Astrocyte (in vitro differentiated cells and primary cell): ENCODE results near the gene ATP2C2. TPM values are rescaled to one million over a fixed set of nuclear protein-coding genes. Genes with fewer than 3 reads are reported as not detected.
A peak's percentile ranks its signal among the peaks of the same experiment; 100 is the strongest.

ENCODE experiments used
- DNase-seq: peaks from one replicate; pipeline ENCODE4 v3.0.0-alpha.2; 2010; ENCODE audit warnings: low read depth
- FAIRE-seq: peaks from 2 replicates; lab custom pipeline; 2011; peaks lifted over from hg19 to GRCh38; lab: Jason Lieb, UNC
- H2AFZ ChIP-seq: 2 replicates; pipeline ENCODE4 v1.6.0; 2012; ENCODE audit warnings: low read depth, low read length, inconsistent platforms
- H3K27ac ChIP-seq: 2 replicates; pipeline ENCODE4 v1.5.1; 2011; ENCODE audit warnings: low read depth, low read length, inconsistent platforms
- H3K27me3 ChIP-seq: 2 replicates; pipeline ENCODE4 v1.6.0; 2011; ENCODE audit warnings: low read length, inconsistent platforms; ENCODE audit not compliant: insufficient read depth
- H3K36me3 ChIP-seq: 2 replicates; pipeline ENCODE4 v1.5.1; 2011; ENCODE audit warnings: low read length, inconsistent platforms; ENCODE audit not compliant: insufficient read depth
- H3K4me1 ChIP-seq: 2 replicates; pipeline ENCODE4 v1.5.1; 2011; ENCODE audit warnings: low read length, inconsistent platforms; ENCODE audit not compliant: insufficient read depth
- H3K4me2 ChIP-seq: 2 replicates; pipeline ENCODE4 v1.6.0; 2012; ENCODE audit warnings: low read length, inconsistent platforms
- H3K4me3 ChIP-seq: 2 replicates; pipeline ENCODE4 v1.5.1; 2011; ENCODE audit warnings: low read depth, mild to moderate bottlenecking, low read length, inconsistent platforms; ENCODE audit not compliant: insufficient read depth
- H3K79me2 ChIP-seq: 2 replicates; pipeline ENCODE4 v1.6.0; 2012; ENCODE audit warnings: mild to moderate bottlenecking, low read length, inconsistent platforms; ENCODE audit not compliant: insufficient read depth
- H3K9ac ChIP-seq: 2 replicates; pipeline ENCODE4 v1.6.0; 2012; ENCODE audit warnings: mild to moderate bottlenecking, low read length, inconsistent platforms
- H3K9me3 ChIP-seq: 2 replicates; pipeline ENCODE4 v1.5.1; 2012; ENCODE audit warnings: low read depth, mild to moderate bottlenecking, low read length, inconsistent platforms; ENCODE audit not compliant: insufficient read depth
- H4K20me1 ChIP-seq: 2 replicates; pipeline ENCODE4 v1.6.0; 2012; ENCODE audit warnings: low read length, inconsistent platforms; ENCODE audit not compliant: insufficient read depth
- H3K27ac Mint-ChIP-seq: one replicate; pipeline ENCODE4 v1.8.0; 2021; ENCODE audit warnings: mild to moderate bottlenecking, mixed read lengths; ENCODE audit not compliant: unreplicated experiment
- H3K27me3 Mint-ChIP-seq: one replicate; pipeline ENCODE4 v1.8.0; 2021; ENCODE audit warnings: low read depth, mixed read lengths; ENCODE audit not compliant: unreplicated experiment
- H3K36me3 Mint-ChIP-seq: one replicate; pipeline ENCODE4 v1.8.0; 2021; ENCODE audit warnings: low read depth, mixed read lengths; ENCODE audit not compliant: unreplicated experiment
- H3K4me1 Mint-ChIP-seq: one replicate; pipeline ENCODE4 v1.8.0; 2021; ENCODE audit warnings: low read depth, mixed read lengths; ENCODE audit not compliant: unreplicated experiment
- H3K4me3 Mint-ChIP-seq: one replicate; pipeline ENCODE4 v1.8.0; 2021; ENCODE audit warnings: mild to moderate bottlenecking, moderate library complexity, mixed read lengths; ENCODE audit not compliant: unreplicated experiment
- H3K9me3 Mint-ChIP-seq: one replicate; pipeline ENCODE4 v1.8.0; 2021; ENCODE audit warnings: mild to moderate bottlenecking, mixed read lengths; ENCODE audit not compliant: unreplicated experiment
- CTCF ChIP-seq: IDR thresholded peaks from 2 replicates; pipeline ENCODE4 v1.5.1; 2011; ENCODE audit warnings: low read depth, mild to moderate bottlenecking, inconsistent platforms, low read length, moderate library complexity; ENCODE audit not compliant: insufficient read depth
- EZH2 ChIP-seq: IDR thresholded peaks from 2 replicates; pipeline ENCODE4 v1.6.1; 2012; ENCODE audit warnings: mild to moderate bottlenecking, low read length, inconsistent platforms; ENCODE audit not compliant: insufficient read depth
- total RNA-seq: library from RNA; stranded (reverse); gene quantifications from 2 replicates; pipeline ENCODE4 v1.2.1, GENCODE V29; 2021

Gene ATP2C2
- total RNA-seq, 1 donor from 2014 or later: 0.41 TPM

GRCh38 chr16:84370723-84371552 lies 2.6 kb downstream of the ATP2C2 start:
- no peak for TF ChIP-seq EZH2
- no peak for TF ChIP-seq CTCF
- FAIRE-seq (no peak), DNase-seq (no peak)
- no peak overlapping the region for H3K27ac Mint-ChIP-seq
- Histone ChIP-seq H3K36me3 (no peaks in the 10 kb centered on the region), H4K20me1 (no peaks in the 10 kb centered on the region), H3K27me3 (peaks cover 69% of the 10 kb centered on the region), H3K9ac (no peak overlapping the region), H3K9me3 (no peaks in the 10 kb centered on the region), H3K4me3 (no peak overlapping the region), H3K27ac (no peak overlapping the region), H3K4me2 (no peak overlapping the region), H3K4me1 (no peaks in the 10 kb centered on the region), H2AFZ (no peak overlapping the region), H3K79me2 (no peaks in the 10 kb centered on the region)
- no peaks in the 10 kb centered on the region for H3K4me1 Mint-ChIP-seq
- peaks cover 2% of the 10 kb centered on the region for H3K36me3 Mint-ChIP-seq
- no peak overlapping the region for H3K4me3 Mint-ChIP-seq
- peaks cover 64% of the 10 kb centered on the region for H3K27me3 Mint-ChIP-seq
- no peaks in the 10 kb centered on the region for H3K9me3 Mint-ChIP-seq

- Histone ChIP-seq H3K36me3 (no peaks in the 10 kb centered on the region), H3K27me3 (peaks cover 69% of the 10 kb centered on the region), H3K9ac (no peak overlapping the region), H3K9me3 (no peaks in the 10 kb centered on the region), H2AFZ (no peak overlapping the region), H3K4me3 (no peak overlapping the region), H4K20me1 (no peaks in the 10 kb centered on the region), H3K79me2 (no peaks in the 10 kb centered on the region), H3K4me2 (no peak overlapping the region), H3K27ac (no peak overlapping the region), H3K4me1 (no peaks in the 10 kb centered on the region)
- Mint-ChIP-seq H3K36me3 (peaks cover 2% of the 10 kb centered on the region), H3K27me3 (peaks cover 62% of the 10 kb centered on the region), H3K9me3 (no peaks in the 10 kb centered on the region), H3K27ac (no peak overlapping the region), H3K4me3 (no peak overlapping the region), H3K4me1 (no peaks in the 10 kb centered on the region)
- TF ChIP-seq CTCF: no peak
- no peak for TF ChIP-seq EZH2
- DNase-seq (no peak), FAIRE-seq (no peak)
Observed at GRCh38 chr16:84371553-84371865, 3.2 kb downstream of the ATP2C2 start.

- Mint-ChIP-seq H3K27me3 (peaks cover 57% of the 10 kb centered on the region), H3K9me3 (no peaks in the 10 kb centered on the region), H3K4me1 (no peaks in the 10 kb centered on the region), H3K27ac (no peak overlapping the region), H3K4me3 (no peak overlapping the region), H3K36me3 (no peaks in the 10 kb centered on the region)
- no peaks in the 10 kb centered on the region for H3K9me3 ChIP-seq
- peak; percentile 23 for DNase-seq
- no peaks in the 10 kb centered on the region for H3K4me1 ChIP-seq
- no peaks in the 10 kb centered on the region for H3K36me3 ChIP-seq
- H4K20me1 ChIP-seq: no peaks in the 10 kb centered on the region
- no peak overlapping the region for H3K4me2 ChIP-seq
- H3K27ac ChIP-seq: no peak overlapping the region
- no peak overlapping the region for H3K4me3 ChIP-seq
- H2AFZ ChIP-seq: no peak overlapping the region
- H3K79me2 ChIP-seq: no peaks in the 10 kb centered on the region
- TF ChIP-seq EZH2 (no peak), CTCF (no peak)
- no peak for FAIRE-seq
- H3K9ac ChIP-seq: no peak overlapping the region
- peaks cover 50% of the 10 kb centered on the region for H3K27me3 ChIP-seq
Observed at GRCh38 chr16:84373907-84374489, 5.7 kb downstream of the ATP2C2 start.
